Left lung (tissue), 10 donors: ENCODE results near the gene UQCR10. TPM values are rescaled to one million over a fixed set of nuclear protein-coding genes. Genes with fewer than 3 reads are reported as not detected.

ENCODE experiments used
- ATAC-seq: fragments of 200-7000 bp; cut with Tn5 transposase; one replicate; pipeline ENCODE4 v1.9.1; 2020; ENCODE audit warnings: moderate library complexity
- DNase-seq, 4 donors: peaks; one replicate each; pipeline ENCODE4 v3.0.0-alpha.2; 2013 to 2020
- H3K27ac ChIP-seq, 2 donors: fragments of 200-600 bp; sonication (generic) in 1 of 2; one replicate each; pipeline versions ENCODE4 v1.5.0 to v1.8.0; 2020 to 2021
- H3K27me3 ChIP-seq, 2 donors: fragments of 200-600 bp; sonication (generic) in 1 of 2; one replicate each; pipeline versions ENCODE4 v1.5.0 to v1.8.0; 2020 to 2021
- H3K36me3 ChIP-seq, 2 donors: fragments of 200-600 bp; sonication (generic) in 1 of 2; one replicate each; pipeline versions ENCODE4 v1.5.0 to v1.8.0; 2020 to 2021
- H3K4me1 ChIP-seq, 2 donors: fragments of 200-600 bp; one replicate each; pipeline ENCODE4 v1.8.0; 2021
- H3K4me3 ChIP-seq, 2 donors: fragments of 200-600 bp; sonication (generic) in 1 of 2; one replicate each; pipeline versions ENCODE4 v1.5.0 to v1.8.0; 2020 to 2021; ENCODE audit warnings: mild to moderate bottlenecking in 1 of 2
- H3K9me3 ChIP-seq, 2 donors: fragments of 200-600 bp; sonication (generic) in 1 of 2; one replicate each; pipeline versions ENCODE4 v1.5.0 to v1.8.0; 2020 to 2021
- CTCF ChIP-seq, 2 donors: fragments of 200-600 bp; sonication (generic) in 1 of 2; IDR thresholded peaks; one replicate each; pipeline versions ENCODE4 v1.5.0 to v1.8.0; 2021; ENCODE audit warnings: antibody characterized with exemption in 2 of 2
- intact Hi-C, 2 donors: fragments of 100-400 bp; cut with DNase I; formaldehyde crosslinking; loops; one replicate each; pipeline versions ENCODE4 v1.11.2 to v1.14.2; 2022
- polyA plus RNA-seq, 6 donors: library from polyadenylated mRNA; unstranded; fragments of 120-200 nt; gene quantifications; one replicate each; pipeline ENCODE4 v1.2.1, GENCODE V29; 2013; ENCODE audit not compliant: insufficient read length in 6 of 6
- total RNA-seq, 2 donors: library from RNA; stranded (reverse); fragmentation: NEBNext Ultra II Directional; extraction: Animal tissue kit (Norgen Biotek cat#: 25700); gene quantifications; one replicate each; pipeline ENCODE4 v1.2.1, GENCODE V29; 2021
- donor health status: DM: no; HTN: yes; CAD: no.
- donor health status: DM: no; HTN: no; CAD: no.

The UQCR10 gene
- total and polyA plus RNA-seq, 8 donors = 77.4 to 154 (median 116) TPM

- DNase-seq = no peak
These were observed 34.6 kb downstream of the UQCR10 start for GRCh38 chr22:29801796-29802195.

GRCh38 chr22:29803190-29803589, 36.0 kb downstream of the UQCR10 start:
- Histone ChIP-seq H3K27me3 (no peaks in the 10 kb centered on the region), H3K9me3 (no peaks in the 10 kb centered on the region), H3K36me3 (peaks cover 0 to 93% of the 10 kb centered on the region in 2 donors), H3K27ac (no peak overlapping the region), H3K4me1 (peaks cover 19 to 27% of the 10 kb centered on the region in 2 donors), H3K4me3 (no peak overlapping the region)
- no peak for ATAC-seq
- no peak for DNase-seq
- intact Hi-C loops = no loop called here
- TF ChIP-seq CTCF (IDR thresholded peaks at IDR 0.05) = no peak

More at GRCh38 chr22:29801796-29802195, 34.6 kb downstream of the UQCR10 start:
- Histone ChIP-seq H3K36me3 (peaks cover 0 to 90% of the 10 kb centered on the region in 2 donors), H3K4me1 (peaks cover 19 to 40% of the 10 kb centered on the region in 2 donors), H3K27ac (peak overlapping the region; percentile 64 to 65), H3K4me3 (no peak overlapping the region), H3K27me3 (no peaks in the 10 kb centered on the region), H3K9me3 (no peaks in the 10 kb centered on the region)
- intact Hi-C loops = no loop called here
- no peak for TF ChIP-seq CTCF (IDR thresholded peaks at IDR 0.05)
- no peak for ATAC-seq

GRCh38 chr22:29804985-29805384, 37.8 kb downstream of the UQCR10 start:
- DNase-seq (no peak), ATAC-seq (no peak)
- TF ChIP-seq CTCF (IDR thresholded peaks at IDR 0.05) = no peak
- Histone ChIP-seq H3K27ac (no peak overlapping the region), H3K4me3 (no peak overlapping the region), H3K27me3 (no peaks in the 10 kb centered on the region), H3K9me3 (no peaks in the 10 kb centered on the region), H3K36me3 (peaks cover 0 to 99% of the 10 kb centered on the region in 2 donors), H3K4me1 (peaks cover 5 to 9% of the 10 kb centered on the region in 2 donors)
- intact Hi-C loops = no loop called here

GRCh38 chr22:29806196-29806595, 39.0 kb downstream of the UQCR10 start:
- no peaks in the 10 kb centered on the region for H3K9me3 ChIP-seq
- no peaks in the 10 kb centered on the region for H3K27me3 ChIP-seq
- H3K27ac ChIP-seq = no peak overlapping the region
- H3K4me3 ChIP-seq = no peak overlapping the region
- peaks cover 9 to 11% of the 10 kb centered on the region in 2 donors for H3K4me1 ChIP-seq
- TF ChIP-seq CTCF (IDR thresholded peaks at IDR 0.05) = no peak
- ATAC-seq (no peak), DNase-seq (no peak)
- intact Hi-C loops = no loop called here
- peaks cover 0 to 99% of the 10 kb centered on the region in 2 donors for H3K36me3 ChIP-seq

GRCh38 chr22:29810216-29810615, 43.0 kb downstream of the UQCR10 start:
- Histone ChIP-seq H3K27ac (peak overlapping the region; percentile 7 to 36), H3K4me1 (peaks cover 9 to 11% of the 10 kb centered on the region in 2 donors), H3K27me3 (no peaks in the 10 kb centered on the region), H3K4me3 (no peak overlapping the region), H3K36me3 (peaks cover 0 to 99% of the 10 kb centered on the region in 2 donors), H3K9me3 (no peaks in the 10 kb centered on the region)
- intact Hi-C loops = no loop called here
- ATAC-seq (peak; percentile 55), DNase-seq (no peak)
- no peak for TF ChIP-seq CTCF (IDR thresholded peaks at IDR 0.05)
